HEK293 (cell line): Measurements from ENCODE around the gene SSC4D.

Experiments
- EGR2 ChIP-seq: fragments of 450-650 bp; formaldehyde crosslinking; IDR thresholded peaks from 2 replicates; pipeline ENCODE4 v1.5.1; 2016; ENCODE audit warnings: low read depth, missing biosample characterization, missing genetic modification characterization
- KLF16 ChIP-seq: fragments of 450-650 bp; formaldehyde crosslinking; IDR thresholded peaks from 2 replicates; pipeline ENCODE4 v1.5.1; 2017; ENCODE audit warnings: missing biosample characterization, missing genetic modification characterization
- OVOL3 ChIP-seq: fragments of 450-650 bp; formaldehyde crosslinking; IDR thresholded peaks from 2 replicates; pipeline ENCODE4 v1.5.1; 2016; ENCODE audit warnings: missing biosample characterization, missing genetic modification characterization
- SP2 ChIP-seq: fragments of 450-650 bp; formaldehyde crosslinking; IDR thresholded peaks from 2 replicates; pipeline ENCODE4 v1.5.1; 2016; ENCODE audit warnings: missing biosample characterization, missing genetic modification characterization
- WT1 ChIP-seq: fragments of 450-650 bp; formaldehyde crosslinking; IDR thresholded peaks from 2 replicates; pipeline ENCODE4 v1.5.1; 2016; ENCODE audit warnings: missing biosample characterization, missing genetic modification characterization
- ZBTB21 ChIP-seq: fragments of 450-650 bp; formaldehyde crosslinking; IDR thresholded peaks from 2 replicates; pipeline ENCODE4 v1.5.1; 2017; ENCODE audit warnings: missing biosample characterization, missing genetic modification characterization
- ZNF138 ChIP-seq: fragments of 450-650 bp; formaldehyde crosslinking; IDR thresholded peaks from 2 replicates; pipeline ENCODE4 v1.5.1; 2016; ENCODE audit warnings: missing biosample characterization, missing genetic modification characterization, borderline replicate concordance
- ZNF155 ChIP-seq: fragments of 450-650 bp; formaldehyde crosslinking; IDR thresholded peaks from 2 replicates; pipeline ENCODE4 v1.5.1; 2016; ENCODE audit warnings: missing biosample characterization, missing genetic modification characterization
- ZNF157 ChIP-seq: fragments of 450-650 bp; formaldehyde crosslinking; IDR thresholded peaks from 2 replicates; pipeline ENCODE4 v1.5.1; 2016; ENCODE audit warnings: missing biosample characterization, missing genetic modification characterization
- ZNF2 ChIP-seq: fragments of 450-650 bp; formaldehyde crosslinking; IDR thresholded peaks from 2 replicates; pipeline ENCODE4 v1.5.1; 2016; ENCODE audit warnings: missing biosample characterization, missing genetic modification characterization
- ZNF202 ChIP-seq: fragments of 450-650 bp; formaldehyde crosslinking; IDR thresholded peaks from 2 replicates; pipeline ENCODE4 v1.5.1; 2016; ENCODE audit warnings: missing biosample characterization, missing genetic modification characterization, borderline replicate concordance
- ZNF248 ChIP-seq: fragments of 450-650 bp; formaldehyde crosslinking; IDR thresholded peaks from 2 replicates; pipeline ENCODE4 v1.5.1; 2017; ENCODE audit warnings: missing biosample characterization, missing genetic modification characterization
- ZNF302 ChIP-seq: fragments of 450-650 bp; formaldehyde crosslinking; IDR thresholded peaks from 2 replicates; pipeline ENCODE4 v1.5.1; 2016; ENCODE audit warnings: missing biosample characterization, missing genetic modification characterization, low read depth
- ZNF341 ChIP-seq: fragments of 450-650 bp; formaldehyde crosslinking; IDR thresholded peaks from 2 replicates; pipeline ENCODE4; 2016; ENCODE audit warnings: low read depth, missing biosample characterization, missing genetic modification characterization
- ZNF501 ChIP-seq: fragments of 450-650 bp; formaldehyde crosslinking; IDR thresholded peaks from 2 replicates; pipeline ENCODE4 v1.5.1; 2016; ENCODE audit warnings: missing biosample characterization, missing genetic modification characterization
- ZNF621 ChIP-seq: fragments of 450-650 bp; formaldehyde crosslinking; IDR thresholded peaks from 2 replicates; pipeline ENCODE4 v1.5.1; 2017; ENCODE audit warnings: missing biosample characterization, missing genetic modification characterization
- ZNF747 ChIP-seq: fragments of 450-650 bp; formaldehyde crosslinking; IDR thresholded peaks from 2 replicates; pipeline ENCODE4 v1.5.1; 2016; ENCODE audit warnings: missing biosample characterization, missing genetic modification characterization
- ZNF76 ChIP-seq: fragments of 450-650 bp; formaldehyde crosslinking; IDR thresholded peaks from 2 replicates; pipeline ENCODE4; 2016; ENCODE audit warnings: low read depth, missing biosample characterization, missing genetic modification characterization, borderline replicate concordance
- ZNF777 ChIP-seq: fragments of 450-650 bp; formaldehyde crosslinking; IDR thresholded peaks from 2 replicates; pipeline ENCODE4 v1.5.1; 2017; ENCODE audit warnings: missing biosample characterization, missing genetic modification characterization, borderline replicate concordance
- ZNF843 ChIP-seq: fragments of 450-650 bp; formaldehyde crosslinking; IDR thresholded peaks from 2 replicates; pipeline ENCODE4 v1.5.1; 2016; ENCODE audit warnings: missing biosample characterization, missing genetic modification characterization
- TF ChIP-seq, protein P1 (sequence below): fragments of 450-650 bp; formaldehyde crosslinking; IDR thresholded peaks from 2 replicates; pipeline ENCODE4 v1.5.1; 2016; ENCODE audit warnings: missing biosample characterization, missing genetic modification characterization, borderline replicate concordance
- TF ChIP-seq, protein P2 (sequence below): fragments of 450-650 bp; formaldehyde crosslinking; IDR thresholded peaks from 2 replicates; pipeline ENCODE4 v1.5.1; 2016; ENCODE audit warnings: missing biosample characterization, missing genetic modification characterization
- TF ChIP-seq, protein P3 (sequence below): fragments of 450-650 bp; formaldehyde crosslinking; IDR thresholded peaks from 2 replicates; pipeline ENCODE4 v1.5.1; 2016; ENCODE audit warnings: missing biosample characterization, missing genetic modification characterization
- TF ChIP-seq, protein P4 (sequence below): fragments of 450-650 bp; formaldehyde crosslinking; optimal IDR thresholded peaks from 2 replicates; pipeline ENCODE3; 2016; ENCODE audit warnings: missing biosample characterization, mild to moderate bottlenecking, missing genetic modification characterization
- TF ChIP-seq, protein P5 (sequence below): fragments of 450-650 bp; formaldehyde crosslinking; IDR thresholded peaks from 2 replicates; pipeline ENCODE4 v1.5.1; 2016; ENCODE audit warnings: missing biosample characterization, missing genetic modification characterization
- TF ChIP-seq, protein P6 (sequence below): sonication (generic); formaldehyde crosslinking; IDR thresholded peaks from 2 replicates; pipeline ENCODE4 v1.8.1; 2022; ENCODE audit warnings: mild to moderate bottlenecking, moderate library complexity, missing genetic modification reagents
- TF ChIP-seq, protein P7 (sequence below): fragments of 450-650 bp; formaldehyde crosslinking; IDR thresholded peaks from 2 replicates; pipeline ENCODE4 v1.5.1; 2016; ENCODE audit warnings: missing biosample characterization, missing genetic modification characterization

Gene SSC4D

DNA sequence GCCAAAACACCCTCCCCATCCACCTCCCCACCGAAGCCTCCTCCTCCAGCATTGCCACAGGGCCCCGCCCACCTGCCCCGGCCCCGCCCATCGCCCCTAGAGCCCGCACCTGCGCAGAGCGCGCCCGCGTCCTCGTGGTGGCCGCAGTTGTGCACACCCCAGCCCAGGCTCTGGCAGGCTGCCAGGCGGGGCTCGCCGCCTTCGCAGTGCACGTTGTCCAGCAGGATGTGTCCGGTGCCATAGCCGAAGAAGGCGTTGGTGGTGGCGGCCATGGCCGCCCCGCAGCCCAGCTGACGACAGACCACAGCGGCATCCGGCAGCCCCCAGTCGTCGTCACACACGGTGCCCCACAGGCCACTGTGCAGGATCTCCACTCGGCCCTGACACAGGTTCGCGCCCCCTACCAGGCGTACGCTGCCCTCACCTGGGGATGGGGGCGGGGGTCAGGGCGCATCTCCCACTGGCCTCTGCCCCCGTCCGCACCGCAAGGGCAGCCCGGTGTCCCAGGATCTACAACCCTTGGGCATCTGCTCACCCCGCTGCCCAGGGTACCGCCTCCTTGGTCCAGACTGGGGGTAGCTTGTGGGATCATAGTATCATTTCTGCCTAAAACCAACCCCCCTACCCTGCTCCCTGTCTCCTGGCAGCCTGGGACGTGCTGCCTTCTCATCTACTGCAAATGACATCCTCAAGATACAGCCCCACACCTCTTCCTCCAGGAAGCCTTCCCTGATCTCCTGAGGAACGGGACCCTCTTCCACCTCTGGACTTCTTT lies 11.9 kb downstream of the SSC4D start (continued):
- TF ChIP-seq, protein P1, sequence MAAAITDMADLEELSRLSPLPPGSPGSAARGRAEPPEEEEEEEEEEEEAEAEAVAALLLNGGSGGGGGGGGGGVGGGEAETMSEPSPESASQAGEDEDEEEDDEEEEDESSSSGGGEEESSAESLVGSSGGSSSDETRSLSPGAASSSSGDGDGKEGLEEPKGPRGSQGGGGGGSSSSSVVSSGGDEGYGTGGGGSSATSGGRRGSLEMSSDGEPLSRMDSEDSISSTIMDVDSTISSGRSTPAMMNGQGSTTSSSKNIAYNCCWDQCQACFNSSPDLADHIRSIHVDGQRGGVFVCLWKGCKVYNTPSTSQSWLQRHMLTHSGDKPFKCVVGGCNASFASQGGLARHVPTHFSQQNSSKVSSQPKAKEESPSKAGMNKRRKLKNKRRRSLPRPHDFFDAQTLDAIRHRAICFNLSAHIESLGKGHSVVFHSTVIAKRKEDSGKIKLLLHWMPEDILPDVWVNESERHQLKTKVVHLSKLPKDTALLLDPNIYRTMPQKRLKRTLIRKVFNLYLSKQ (tag by site-specific recombination): no peak
- TF ChIP-seq ZNF621 (no peak), ZNF138 (tag by site-specific recombination) (no peak), ZNF248 (tag by site-specific recombination) (no peak), EGR2 (tag by site-specific recombination) (0 out of 2 replicates have a peak, but pooled peaks have one; percentile 36), SP2 (tag by site-specific recombination) (peak; percentile 51), WT1 (tag by site-specific recombination) (no peak), ZNF843 (tag by site-specific recombination) (no peak), ZNF302 (no peak), OVOL3 (tag by site-specific recombination) (no peak), ZNF2 (tag by site-specific recombination) (0 out of 2 replicates have a peak, but pooled peaks have one; percentile 29), ZNF157 (no peak), ZNF777 (tag by site-specific recombination) (no peak), KLF16 (tag by site-specific recombination) (no peak; the same call in 1 of the 2 replicates), ZNF501 (tag by site-specific recombination) (0 out of 2 replicates have a peak, but pooled peaks have one; percentile 44), ZNF155 (no peak), ZNF202 (tag by site-specific recombination) (no peak), ZNF76 (tag by site-specific recombination) (no peak; the same call in 1 of the 2 replicates), ZNF341 (tag by site-specific recombination) (no peak), ZBTB21 (tag by site-specific recombination) (no peak), ZNF747 (tag by site-specific recombination) (no peak)
- TF ChIP-seq, protein P2, sequence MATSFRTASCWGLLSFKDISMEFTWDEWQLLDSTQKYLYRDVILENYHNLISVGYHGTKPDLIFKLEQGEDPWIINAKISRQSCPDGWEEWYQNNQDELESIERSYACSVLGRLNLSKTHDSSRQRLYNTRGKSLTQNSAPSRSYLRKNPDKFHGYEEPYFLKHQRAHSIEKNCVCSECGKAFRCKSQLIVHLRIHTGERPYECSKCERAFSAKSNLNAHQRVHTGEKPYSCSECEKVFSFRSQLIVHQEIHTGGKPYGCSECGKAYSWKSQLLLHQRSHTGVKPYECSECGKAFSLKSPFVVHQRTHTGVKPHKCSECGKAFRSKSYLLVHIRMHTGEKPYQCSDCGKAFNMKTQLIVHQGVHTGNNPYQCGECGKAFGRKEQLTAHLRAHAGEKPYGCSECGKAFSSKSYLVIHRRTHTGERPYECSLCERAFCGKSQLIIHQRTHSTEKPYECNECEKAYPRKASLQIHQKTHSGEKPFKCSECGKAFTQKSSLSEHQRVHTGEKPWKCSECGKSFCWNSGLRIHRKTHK (tag by site-specific recombination): no peak
- TF ChIP-seq, protein P3, sequence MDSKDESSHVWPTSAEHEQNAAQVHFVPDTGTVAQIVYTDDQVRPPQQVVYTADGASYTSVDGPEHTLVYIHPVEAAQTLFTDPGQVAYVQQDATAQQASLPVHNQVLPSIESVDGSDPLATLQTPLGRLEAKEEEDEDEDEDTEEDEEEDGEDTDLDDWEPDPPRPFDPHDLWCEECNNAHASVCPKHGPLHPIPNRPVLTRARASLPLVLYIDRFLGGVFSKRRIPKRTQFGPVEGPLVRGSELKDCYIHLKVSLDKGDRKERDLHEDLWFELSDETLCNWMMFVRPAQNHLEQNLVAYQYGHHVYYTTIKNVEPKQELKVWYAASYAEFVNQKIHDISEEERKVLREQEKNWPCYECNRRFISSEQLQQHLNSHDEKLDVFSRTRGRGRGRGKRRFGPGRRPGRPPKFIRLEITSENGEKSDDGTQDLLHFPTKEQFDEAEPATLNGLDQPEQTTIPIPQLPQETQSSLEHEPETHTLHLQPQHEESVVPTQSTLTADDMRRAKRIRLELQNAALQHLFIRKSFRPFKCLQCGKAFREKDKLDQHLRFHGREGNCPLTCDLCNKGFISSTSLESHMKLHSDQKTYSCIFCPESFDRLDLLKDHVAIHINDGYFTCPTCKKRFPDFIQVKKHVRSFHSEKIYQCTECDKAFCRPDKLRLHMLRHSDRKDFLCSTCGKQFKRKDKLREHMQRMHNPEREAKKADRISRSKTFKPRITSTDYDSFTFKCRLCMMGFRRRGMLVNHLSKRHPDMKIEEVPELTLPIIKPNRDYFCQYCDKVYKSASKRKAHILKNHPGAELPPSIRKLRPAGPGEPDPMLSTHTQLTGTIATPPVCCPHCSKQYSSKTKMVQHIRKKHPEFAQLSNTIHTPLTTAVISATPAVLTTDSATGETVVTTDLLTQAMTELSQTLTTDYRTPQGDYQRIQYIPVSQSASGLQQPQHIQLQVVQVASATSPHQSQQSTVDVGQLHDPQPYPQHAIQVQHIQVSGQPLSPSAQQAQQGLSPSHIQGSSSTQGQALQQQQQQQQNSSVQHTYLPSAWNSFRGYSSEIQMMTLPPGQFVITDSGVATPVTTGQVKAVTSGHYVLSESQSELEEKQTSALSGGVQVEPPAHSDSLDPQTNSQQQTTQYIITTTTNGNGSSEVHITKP (tag by site-specific recombination): no peak
- TF ChIP-seq, protein P4, sequence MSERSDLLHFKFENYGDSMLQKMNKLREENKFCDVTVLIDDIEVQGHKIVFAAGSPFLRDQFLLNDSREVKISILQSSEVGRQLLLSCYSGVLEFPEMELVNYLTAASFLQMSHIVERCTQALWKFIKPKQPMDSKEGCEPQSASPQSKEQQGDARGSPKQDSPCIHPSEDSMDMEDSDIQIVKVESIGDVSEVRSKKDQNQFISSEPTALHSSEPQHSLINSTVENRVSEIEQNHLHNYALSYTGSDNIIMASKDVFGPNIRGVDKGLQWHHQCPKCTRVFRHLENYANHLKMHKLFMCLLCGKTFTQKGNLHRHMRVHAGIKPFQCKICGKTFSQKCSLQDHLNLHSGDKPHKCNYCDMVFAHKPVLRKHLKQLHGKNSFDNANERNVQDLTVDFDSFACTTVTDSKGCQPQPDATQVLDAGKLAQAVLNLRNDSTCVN: peak; percentile 83
- TF ChIP-seq, protein P5, sequence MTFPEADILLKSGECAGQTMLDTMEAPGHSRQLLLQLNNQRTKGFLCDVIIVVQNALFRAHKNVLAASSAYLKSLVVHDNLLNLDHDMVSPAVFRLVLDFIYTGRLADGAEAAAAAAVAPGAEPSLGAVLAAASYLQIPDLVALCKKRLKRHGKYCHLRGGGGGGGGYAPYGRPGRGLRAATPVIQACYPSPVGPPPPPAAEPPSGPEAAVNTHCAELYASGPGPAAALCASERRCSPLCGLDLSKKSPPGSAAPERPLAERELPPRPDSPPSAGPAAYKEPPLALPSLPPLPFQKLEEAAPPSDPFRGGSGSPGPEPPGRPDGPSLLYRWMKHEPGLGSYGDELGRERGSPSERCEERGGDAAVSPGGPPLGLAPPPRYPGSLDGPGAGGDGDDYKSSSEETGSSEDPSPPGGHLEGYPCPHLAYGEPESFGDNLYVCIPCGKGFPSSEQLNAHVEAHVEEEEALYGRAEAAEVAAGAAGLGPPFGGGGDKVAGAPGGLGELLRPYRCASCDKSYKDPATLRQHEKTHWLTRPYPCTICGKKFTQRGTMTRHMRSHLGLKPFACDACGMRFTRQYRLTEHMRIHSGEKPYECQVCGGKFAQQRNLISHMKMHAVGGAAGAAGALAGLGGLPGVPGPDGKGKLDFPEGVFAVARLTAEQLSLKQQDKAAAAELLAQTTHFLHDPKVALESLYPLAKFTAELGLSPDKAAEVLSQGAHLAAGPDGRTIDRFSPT (tag by site-specific recombination): peak; percentile 69
- TF ChIP-seq, protein P6, sequence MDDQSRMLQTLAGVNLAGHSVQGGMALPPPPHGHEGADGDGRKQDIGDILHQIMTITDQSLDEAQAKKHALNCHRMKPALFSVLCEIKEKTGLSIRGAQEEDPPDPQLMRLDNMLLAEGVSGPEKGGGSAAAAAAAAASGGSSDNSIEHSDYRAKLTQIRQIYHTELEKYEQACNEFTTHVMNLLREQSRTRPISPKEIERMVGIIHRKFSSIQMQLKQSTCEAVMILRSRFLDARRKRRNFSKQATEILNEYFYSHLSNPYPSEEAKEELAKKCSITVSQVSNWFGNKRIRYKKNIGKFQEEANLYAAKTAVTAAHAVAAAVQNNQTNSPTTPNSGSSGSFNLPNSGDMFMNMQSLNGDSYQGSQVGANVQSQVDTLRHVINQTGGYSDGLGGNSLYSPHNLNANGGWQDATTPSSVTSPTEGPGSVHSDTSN (CRISPR knock-in tag): no peak
- TF ChIP-seq, protein P7, sequence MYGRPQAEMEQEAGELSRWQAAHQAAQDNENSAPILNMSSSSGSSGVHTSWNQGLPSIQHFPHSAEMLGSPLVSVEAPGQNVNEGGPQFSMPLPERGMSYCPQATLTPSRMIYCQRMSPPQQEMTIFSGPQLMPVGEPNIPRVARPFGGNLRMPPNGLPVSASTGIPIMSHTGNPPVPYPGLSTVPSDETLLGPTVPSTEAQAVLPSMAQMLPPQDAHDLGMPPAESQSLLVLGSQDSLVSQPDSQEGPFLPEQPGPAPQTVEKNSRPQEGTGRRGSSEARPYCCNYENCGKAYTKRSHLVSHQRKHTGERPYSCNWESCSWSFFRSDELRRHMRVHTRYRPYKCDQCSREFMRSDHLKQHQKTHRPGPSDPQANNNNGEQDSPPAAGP (tag by site-specific recombination): 0 out of 2 replicates have a peak, but pooled peaks have one; percentile 19
